Measurements from ENCODE around the gene ADARB2. TPM values are rescaled to one million over a fixed set of nuclear protein-coding genes. Genes with fewer than 3 reads are reported as not detected.

ADARB2 gene
- total RNA-seq, 4 donors from 2014 or later = 8.4 to 23.2 (median 19.6) TPM

- Histone ChIP-seq H3K4me1 (no peaks in the 10 kb centered on the region), H3K9me3 (no peaks in the 10 kb centered on the region), H3K27me3 (no peaks in the 10 kb centered on the region), H3K4me3 (no peak overlapping the region), H3K36me3 (no peaks in the 10 kb centered on the region), H3K27ac (no peak overlapping the region)
- DNase-seq (ENCODE audit: low spot score in 2 of 2) = no peak
- 70 to 81% methylated on average over 8 to 9 of the region's 9 CpGs for WGBS, 2 donors
- TF ChIP-seq EP300 (IDR thresholded peaks at IDR 0.05) = no peak
- TF ChIP-seq, protein P1, sequence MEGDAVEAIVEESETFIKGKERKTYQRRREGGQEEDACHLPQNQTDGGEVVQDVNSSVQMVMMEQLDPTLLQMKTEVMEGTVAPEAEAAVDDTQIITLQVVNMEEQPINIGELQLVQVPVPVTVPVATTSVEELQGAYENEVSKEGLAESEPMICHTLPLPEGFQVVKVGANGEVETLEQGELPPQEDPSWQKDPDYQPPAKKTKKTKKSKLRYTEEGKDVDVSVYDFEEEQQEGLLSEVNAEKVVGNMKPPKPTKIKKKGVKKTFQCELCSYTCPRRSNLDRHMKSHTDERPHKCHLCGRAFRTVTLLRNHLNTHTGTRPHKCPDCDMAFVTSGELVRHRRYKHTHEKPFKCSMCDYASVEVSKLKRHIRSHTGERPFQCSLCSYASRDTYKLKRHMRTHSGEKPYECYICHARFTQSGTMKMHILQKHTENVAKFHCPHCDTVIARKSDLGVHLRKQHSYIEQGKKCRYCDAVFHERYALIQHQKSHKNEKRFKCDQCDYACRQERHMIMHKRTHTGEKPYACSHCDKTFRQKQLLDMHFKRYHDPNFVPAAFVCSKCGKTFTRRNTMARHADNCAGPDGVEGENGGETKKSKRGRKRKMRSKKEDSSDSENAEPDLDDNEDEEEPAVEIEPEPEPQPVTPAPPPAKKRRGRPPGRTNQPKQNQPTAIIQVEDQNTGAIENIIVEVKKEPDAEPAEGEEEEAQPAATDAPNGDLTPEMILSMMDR (IDR thresholded peaks at IDR 0.05) = no peak
- TF ChIP-seq POLR2A (IDR thresholded peaks at IDR 0.05) = no peak
Measured at GRCh38 chr10:1212571-1213141, 524.7 kb downstream of the ADARB2 start.

DNA sequence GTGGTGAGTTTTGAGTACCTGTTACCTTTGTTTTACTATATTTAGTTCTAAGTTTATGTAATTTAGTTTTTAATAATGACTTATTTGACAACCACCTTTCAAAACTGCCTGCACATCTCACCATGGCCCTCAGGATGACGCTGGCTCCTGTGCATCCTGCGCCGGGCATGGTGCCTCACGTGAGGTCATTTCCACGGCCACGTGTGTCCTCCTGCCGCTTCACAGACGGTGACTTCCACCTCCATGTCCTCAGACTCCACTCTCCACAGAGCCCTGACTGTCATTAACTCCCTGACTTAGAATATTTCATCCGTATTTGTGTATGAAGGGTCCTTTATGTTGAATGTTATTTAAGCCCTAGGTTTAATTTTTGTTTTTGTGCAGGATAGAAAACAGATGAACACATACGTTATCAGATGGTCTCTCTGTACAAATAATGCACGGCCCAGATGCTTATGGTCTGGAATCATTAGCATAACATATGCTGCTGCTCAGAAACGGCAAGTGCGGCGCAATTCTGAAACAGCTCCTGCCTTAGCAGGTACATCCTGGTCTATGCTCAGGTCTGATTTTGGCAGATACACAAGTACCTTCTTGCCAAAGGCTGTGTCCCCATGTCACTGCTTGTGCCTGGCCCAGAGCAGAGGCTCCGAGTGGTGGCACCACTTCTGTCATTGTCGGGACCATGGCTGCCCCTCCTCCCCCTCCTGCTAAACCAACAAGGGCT, 525.3 kb downstream of the ADARB2 start:
- Histone ChIP-seq H3K36me3 (no peaks in the 10 kb centered on the region), H3K9me3 (no peaks in the 10 kb centered on the region), H3K4me1 (no peaks in the 10 kb centered on the region), H3K27ac (no peak overlapping the region), H3K4me3 (no peak overlapping the region), H3K27me3 (no peaks in the 10 kb centered on the region)
- 79 to 81% methylated on average over 16 of the region's 16 CpGs for WGBS, 2 donors
- TF ChIP-seq POLR2A (IDR thresholded peaks at IDR 0.05) (no peak), EP300 (IDR thresholded peaks at IDR 0.05) (no peak)
- TF ChIP-seq, protein P1 (IDR thresholded peaks at IDR 0.05) = no peak
- DNase-seq (ENCODE audit: low spot score in 2 of 2) = no peak

GRCh38 chr10:1210667-1211066, 526.7 kb downstream of the ADARB2 start:
- no peak for DNase-seq (ENCODE audit: low spot score in 2 of 2)
- Histone ChIP-seq H3K4me3 (no peak overlapping the region), H3K36me3 (no peaks in the 10 kb centered on the region), H3K27ac (no peak overlapping the region), H3K27me3 (no peaks in the 10 kb centered on the region), H3K9me3 (no peaks in the 10 kb centered on the region), H3K4me1 (no peaks in the 10 kb centered on the region)
- WGBS, 2 donors = 77 to 81% methylated on average over 14 of the region's 14 CpGs
- TF ChIP-seq POLR2A (IDR thresholded peaks at IDR 0.05) (no peak), EP300 (IDR thresholded peaks at IDR 0.05) (no peak)

- Histone ChIP-seq H3K4me1 (no peaks in the 10 kb centered on the region), H3K4me3 (no peak overlapping the region), H3K36me3 (no peaks in the 10 kb centered on the region), H3K9me3 (no peaks in the 10 kb centered on the region), H3K27ac (no peak overlapping the region), H3K27me3 (no peaks in the 10 kb centered on the region)
- TF ChIP-seq EP300 (IDR thresholded peaks at IDR 0.05) = no peak
- TF ChIP-seq, protein P1 (IDR thresholded peaks at IDR 0.05) = no peak
- TF ChIP-seq POLR2A (IDR thresholded peaks at IDR 0.05) = no peak
- DNase-seq (ENCODE audit: low spot score in 2 of 2) = no peak
- 88 to 89% methylated on average over 8 of the region's 8 CpGs for WGBS, 2 donors
Measured at GRCh38 chr10:1209355-1209979, 527.9 kb downstream of the ADARB2 start.

- TF ChIP-seq, protein P1 (IDR thresholded peaks at IDR 0.05) = no peak
- no peak for TF ChIP-seq POLR2A (IDR thresholded peaks at IDR 0.05)
- no peak for TF ChIP-seq EP300 (IDR thresholded peaks at IDR 0.05)
- H3K36me3 ChIP-seq = no peaks in the 10 kb centered on the region
- H3K27ac ChIP-seq = no peak overlapping the region
- H3K9me3 ChIP-seq = no peaks in the 10 kb centered on the region
- H3K27me3 ChIP-seq = no peaks in the 10 kb centered on the region
- no peak overlapping the region for H3K4me3 ChIP-seq
- H3K4me1 ChIP-seq = no peaks in the 10 kb centered on the region
- WGBS, 2 donors = 89 to 92% methylated on average over 19 to 20 of the region's 20 CpGs
- DNase-seq (ENCODE audit: low spot score in 2 of 2) = no peak
Measured at GRCh38 chr10:1208366-1209311, 528.7 kb downstream of the ADARB2 start.
